ENCODE results near the gene ZNF362.

DNA sequence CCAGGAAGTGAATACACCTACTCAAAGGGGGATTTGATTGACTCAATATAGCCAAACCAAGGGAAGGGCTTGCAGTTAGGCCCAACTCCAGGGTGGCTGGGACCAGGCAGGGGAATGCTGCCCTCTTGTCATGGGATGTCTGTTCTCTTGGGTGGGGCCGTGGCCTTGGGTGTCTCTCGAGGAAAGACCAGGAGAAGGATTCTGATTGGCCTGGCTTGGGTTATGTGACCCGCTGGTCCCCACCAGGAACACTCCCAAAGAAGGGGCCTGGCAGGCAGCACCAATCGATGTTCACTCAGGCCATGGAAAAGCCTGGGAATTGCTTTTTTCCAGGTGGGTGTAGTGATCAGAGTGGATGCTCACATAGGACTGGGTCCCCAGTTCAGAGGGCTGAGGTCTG lies 10.1 kb upstream of the ZNF362 start:
- TF ChIP-seq EZH2 (IDR thresholded peaks at IDR 0.05; ENCODE audit: low read length, missing control alignments): no peak
- no peak for TF ChIP-seq CTCF (conservative IDR thresholded peaks at IDR 0.05 in 1 of 2, IDR thresholded peaks at IDR 0.05 in 1 of 2; ENCODE audit: low read depth in 1 of 2, low read length in 2 of 2)
